Ishikawa (cell line): ENCODE measurements around the gene KDM4B.

Source experiments
- CEBPB ChIP-seq: IDR thresholded peaks from 2 replicates; pipeline ENCODE4 v1.6.1; 2012
- CREB1 ChIP-seq: IDR thresholded peaks from 2 replicates; pipeline ENCODE4 v1.6.1; 2012; ENCODE audit warnings: low read depth
- EGR1 ChIP-seq: IDR thresholded peaks from 2 replicates; pipeline ENCODE4 v1.6.1; 2012
- EP300 ChIP-seq: IDR thresholded peaks from 2 replicates; pipeline ENCODE4 v1.6.1; 2012; ENCODE audit warnings: borderline replicate concordance
- FOXM1 ChIP-seq: IDR thresholded peaks from 2 replicates; pipeline ENCODE4 v1.6.1; 2012; ENCODE audit warnings: low read depth, borderline replicate concordance
- MAX ChIP-seq: IDR thresholded peaks from 2 replicates; pipeline ENCODE4 v1.6.1; 2012
- NFIC ChIP-seq: IDR thresholded peaks from 2 replicates; pipeline ENCODE4 v1.6.1; 2012
- RAD21 ChIP-seq: IDR thresholded peaks from 2 replicates; pipeline ENCODE4 v1.6.1; 2012; ENCODE audit warnings: low read depth
- REST ChIP-seq: IDR thresholded peaks from 2 replicates; pipeline ENCODE4 v1.6.1; 2012; ENCODE audit warnings: low read depth, mild to moderate bottlenecking
- TAF1 ChIP-seq: IDR thresholded peaks from 2 replicates; pipeline ENCODE4 v1.6.1; 2012; ENCODE audit warnings: low read depth, mild to moderate bottlenecking
- TCF12 ChIP-seq: IDR thresholded peaks from 2 replicates; pipeline ENCODE4 v1.6.1; 2012; ENCODE audit warnings: low read depth
- TEAD4 ChIP-seq: IDR thresholded peaks from 2 replicates; pipeline ENCODE4 v1.6.1; 2012
- USF1 ChIP-seq: IDR thresholded peaks from 2 replicates; pipeline ENCODE4 v1.6.1; 2012
- YY1 ChIP-seq: IDR thresholded peaks from 2 replicates; pipeline ENCODE4 v1.6.1; 2012; ENCODE audit warnings: low read depth
- ZBTB7A ChIP-seq: IDR thresholded peaks from 2 replicates; pipeline ENCODE4 v1.6.1; 2012; ENCODE audit warnings: low read depth

KDM4B gene

GRCh38 chr19:5091684-5092480, 123.0 kb downstream of the KDM4B start:
- no peak for TF ChIP-seq TEAD4
- no peak for TF ChIP-seq TAF1
- no peak for TF ChIP-seq CEBPB
- no peak for TF ChIP-seq NFIC
- no peak for TF ChIP-seq CREB1
- TF ChIP-seq TCF12, result no peak
- no peak for TF ChIP-seq ZBTB7A
- no peak for TF ChIP-seq USF1
- no peak for TF ChIP-seq EGR1
- no peak for TF ChIP-seq REST
- TF ChIP-seq RAD21, result no peak
- TF ChIP-seq EP300, result no peak
- TF ChIP-seq MAX, result no peak

GRCh38 chr19:5092481-5092843, 123.5 kb downstream of the KDM4B start:
- TF ChIP-seq EP300 (no peak), MAX (no peak), CREB1 (no peak), TEAD4 (no peak), EGR1 (no peak)

GRCh38 chr19:5093297-5093928, 124.5 kb downstream of the KDM4B start:
- TF ChIP-seq ZBTB7A (no peak), MAX (no peak), REST (no peak), NFIC (no peak), FOXM1 (no peak), TEAD4 (no peak), CREB1 (no peak), TAF1 (no peak), RAD21 (no peak), TCF12 (no peak), YY1 (no peak)

GRCh38 chr19:5093948-5094718, 125.2 kb downstream of the KDM4B start:
- TF ChIP-seq REST, result no peak
- TF ChIP-seq FOXM1, result no peak
- TF ChIP-seq CREB1, result no peak
- TF ChIP-seq EGR1, result no peak
- TF ChIP-seq MAX, result no peak
- TF ChIP-seq EP300, result no peak
- TF ChIP-seq NFIC, result no peak
- TF ChIP-seq YY1, result no peak
- TF ChIP-seq USF1, result no peak
- no peak for TF ChIP-seq TAF1
- TF ChIP-seq RAD21, result no peak
- no peak for TF ChIP-seq CEBPB
- TF ChIP-seq TEAD4, result no peak
- TF ChIP-seq TCF12, result no peak
- no peak for TF ChIP-seq ZBTB7A
